ENCODE data around the gene CELF4. TPM values are rescaled to one million over a fixed set of nuclear protein-coding genes. Genes with fewer than 3 reads are reported as not detected.

The CELF4 gene
- not detected for total RNA-seq

GRCh38 chr18:37565101-37565976, at the start of gene CELF4:
TSS of gene CELF4 (minus strand) at chr18:37565798.
- H3K27me3 ChIP-seq: peaks cover 0 to 78% of the 10 kb centered on the region in 2 donors
- no peak for DNase-seq (ENCODE audit: low spot score in 2 of 2)
- 3 to 4% methylated on average over 59 to 62 of the region's 62 CpGs for WGBS, 2 donors

DNA sequence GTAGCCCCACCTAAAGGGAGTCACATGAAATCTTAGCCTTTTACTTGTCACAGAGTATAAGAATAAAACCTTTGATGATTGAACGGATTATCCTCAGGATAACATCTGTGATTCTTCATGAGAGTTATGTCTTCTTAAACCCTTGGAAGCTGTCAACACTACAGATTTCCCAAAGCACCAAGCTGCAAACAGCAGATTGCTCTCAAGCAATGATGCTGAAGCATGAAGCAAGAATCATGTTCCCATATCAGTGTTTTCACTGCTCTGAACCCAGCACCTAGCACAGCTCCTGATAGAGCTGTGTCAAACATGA, 47.6 kb upstream of the CELF4 start:
- DNase-seq (ENCODE audit: low spot score in 2 of 2): no peak
- no peaks in the 10 kb centered on the region for H3K36me3 ChIP-seq

More at GRCh38 chr18:37565101-37565976, at the start of gene CELF4:
- Histone ChIP-seq H3K36me3 (no peaks in the 10 kb centered on the region), H3K4me3 (peak within 1 kb of the TSS; percentile 28 to 61 (median 44)), H3K27ac (no peak within 1 kb of the TSS), H3K4me1 (peaks cover 0 to 35% (median 11%) of the 10 kb centered on the region in 4 donors), H3K9me3 (no peaks in the 10 kb centered on the region)
- TF ChIP-seq EP300 (IDR thresholded peaks at IDR 0.05): no peak

GRCh38 chr18:37612524-37613252, 47.1 kb upstream of the CELF4 start:
- Histone ChIP-seq H3K27me3 (no peaks in the 10 kb centered on the region), H3K36me3 (no peaks in the 10 kb centered on the region), H3K4me1 (no peaks in the 10 kb centered on the region), H3K9me3 (no peaks in the 10 kb centered on the region), H3K27ac (no peak overlapping the region), H3K4me3 (no peak overlapping the region)
- TF ChIP-seq POLR2A (IDR thresholded peaks at IDR 0.05): no peak
- TF ChIP-seq EP300 (IDR thresholded peaks at IDR 0.05): no peak
- TF ChIP-seq, protein P1, sequence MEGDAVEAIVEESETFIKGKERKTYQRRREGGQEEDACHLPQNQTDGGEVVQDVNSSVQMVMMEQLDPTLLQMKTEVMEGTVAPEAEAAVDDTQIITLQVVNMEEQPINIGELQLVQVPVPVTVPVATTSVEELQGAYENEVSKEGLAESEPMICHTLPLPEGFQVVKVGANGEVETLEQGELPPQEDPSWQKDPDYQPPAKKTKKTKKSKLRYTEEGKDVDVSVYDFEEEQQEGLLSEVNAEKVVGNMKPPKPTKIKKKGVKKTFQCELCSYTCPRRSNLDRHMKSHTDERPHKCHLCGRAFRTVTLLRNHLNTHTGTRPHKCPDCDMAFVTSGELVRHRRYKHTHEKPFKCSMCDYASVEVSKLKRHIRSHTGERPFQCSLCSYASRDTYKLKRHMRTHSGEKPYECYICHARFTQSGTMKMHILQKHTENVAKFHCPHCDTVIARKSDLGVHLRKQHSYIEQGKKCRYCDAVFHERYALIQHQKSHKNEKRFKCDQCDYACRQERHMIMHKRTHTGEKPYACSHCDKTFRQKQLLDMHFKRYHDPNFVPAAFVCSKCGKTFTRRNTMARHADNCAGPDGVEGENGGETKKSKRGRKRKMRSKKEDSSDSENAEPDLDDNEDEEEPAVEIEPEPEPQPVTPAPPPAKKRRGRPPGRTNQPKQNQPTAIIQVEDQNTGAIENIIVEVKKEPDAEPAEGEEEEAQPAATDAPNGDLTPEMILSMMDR (IDR thresholded peaks at IDR 0.05): no peak
- WGBS, 2 donors: 51 to 63% methylated on average over 5 of the region's 5 CpGs
- DNase-seq (ENCODE audit: low spot score in 2 of 2): no peak

More for the DNA sequence above, 47.6 kb upstream of the CELF4 start:
- Histone ChIP-seq H3K27me3 (no peaks in the 10 kb centered on the region), H3K4me3 (no peak overlapping the region), H3K4me1 (no peaks in the 10 kb centered on the region), H3K27ac (no peak overlapping the region), H3K9me3 (no peaks in the 10 kb centered on the region)
- 59 to 74% methylated on average over 1 of the region's 1 CpG for WGBS, 2 donors
- TF ChIP-seq, protein P1 (IDR thresholded peaks at IDR 0.05): no peak
- TF ChIP-seq EP300 (IDR thresholded peaks at IDR 0.05): no peak
- TF ChIP-seq POLR2A (IDR thresholded peaks at IDR 0.05): no peak

- Histone ChIP-seq H3K9me3 (no peaks in the 10 kb centered on the region), H3K4me3 (no peak overlapping the region), H3K27me3 (no peaks in the 10 kb centered on the region), H3K36me3 (no peaks in the 10 kb centered on the region), H3K4me1 (no peaks in the 10 kb centered on the region), H3K27ac (no peak overlapping the region)
- no peak for DNase-seq (ENCODE audit: low spot score in 2 of 2)
- WGBS, 2 donors: 77 to 83% methylated on average over 5 of the region's 5 CpGs
- TF ChIP-seq POLR2A (IDR thresholded peaks at IDR 0.05): no peak
Observed at GRCh38 chr18:37611614-37612279, 46.1 kb upstream of the CELF4 start.

- Histone ChIP-seq H3K27ac (no peak overlapping the region), H3K27me3 (no peaks in the 10 kb centered on the region), H3K4me1 (no peaks in the 10 kb centered on the region), H3K4me3 (no peak overlapping the region), H3K36me3 (no peaks in the 10 kb centered on the region), H3K9me3 (peaks cover 0 to 5% (median 0%) of the 10 kb centered on the region in 4 donors)
- DNase-seq (ENCODE audit: low spot score in 2 of 2): no peak
- no peak for TF ChIP-seq EP300 (IDR thresholded peaks at IDR 0.05)
- TF ChIP-seq, protein P1 (IDR thresholded peaks at IDR 0.05): no peak
- WGBS, 2 donors: 90 to 92% methylated on average over 10 of the region's 10 CpGs
Observed at GRCh38 chr18:37608876-37609275, 43.3 kb upstream of the CELF4 start.
